GM13977 (cell line): Measurements from ENCODE around the gene RGS16.

Source experiments
- DNase-seq: peaks from one replicate; pipeline ENCODE4 v3.0.0; 2012; ENCODE audit warnings: low spot score
- in situ Hi-C: fragments of 300-500 bp; cut with MboI; formaldehyde crosslinking; loops from one replicate; pipeline ENCODE4 v1.12.0; 2022; ENCODE audit warnings: low sequenced_read_pairs, low pct_unique_long_range_greater_than_20kb, mixed read lengths, inconsistent platforms; ENCODE audit not compliant: unreplicated experiment
- TF ChIP-seq, protein P1 (sequence below): IDR thresholded peaks from 2 replicates; pipeline ENCODE4 v1.5.1; 2012; ENCODE audit warnings: mild to moderate bottlenecking, control low read depth; ENCODE audit not compliant: insufficient read depth; ENCODE audit errors: extremely low read depth, missing control alignments

Gene RGS16

DNA sequence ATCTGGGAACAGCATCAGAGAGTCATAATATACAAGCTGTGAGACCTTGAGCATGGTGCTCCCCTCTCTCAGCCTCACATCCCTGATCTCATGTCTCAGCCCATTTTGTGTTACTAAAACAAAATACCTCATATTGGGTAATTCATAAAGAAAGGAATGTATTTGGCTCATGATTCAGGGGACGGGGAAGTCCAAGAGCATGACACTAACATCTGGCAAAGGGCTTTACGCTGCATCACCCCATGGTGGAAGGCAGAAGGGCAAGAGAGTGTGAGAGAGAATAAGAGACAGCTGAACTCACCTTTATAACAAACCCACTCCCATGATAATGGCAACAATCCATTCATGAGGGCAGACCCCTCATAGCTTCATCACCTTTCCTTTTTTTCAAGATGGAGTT lies 51.7 kb downstream of the RGS16 start:
- in situ Hi-C loops = no loop called here
- DNase-seq = no peak
- TF ChIP-seq, protein P1, sequence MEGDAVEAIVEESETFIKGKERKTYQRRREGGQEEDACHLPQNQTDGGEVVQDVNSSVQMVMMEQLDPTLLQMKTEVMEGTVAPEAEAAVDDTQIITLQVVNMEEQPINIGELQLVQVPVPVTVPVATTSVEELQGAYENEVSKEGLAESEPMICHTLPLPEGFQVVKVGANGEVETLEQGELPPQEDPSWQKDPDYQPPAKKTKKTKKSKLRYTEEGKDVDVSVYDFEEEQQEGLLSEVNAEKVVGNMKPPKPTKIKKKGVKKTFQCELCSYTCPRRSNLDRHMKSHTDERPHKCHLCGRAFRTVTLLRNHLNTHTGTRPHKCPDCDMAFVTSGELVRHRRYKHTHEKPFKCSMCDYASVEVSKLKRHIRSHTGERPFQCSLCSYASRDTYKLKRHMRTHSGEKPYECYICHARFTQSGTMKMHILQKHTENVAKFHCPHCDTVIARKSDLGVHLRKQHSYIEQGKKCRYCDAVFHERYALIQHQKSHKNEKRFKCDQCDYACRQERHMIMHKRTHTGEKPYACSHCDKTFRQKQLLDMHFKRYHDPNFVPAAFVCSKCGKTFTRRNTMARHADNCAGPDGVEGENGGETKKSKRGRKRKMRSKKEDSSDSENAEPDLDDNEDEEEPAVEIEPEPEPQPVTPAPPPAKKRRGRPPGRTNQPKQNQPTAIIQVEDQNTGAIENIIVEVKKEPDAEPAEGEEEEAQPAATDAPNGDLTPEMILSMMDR = no peak

DNA sequence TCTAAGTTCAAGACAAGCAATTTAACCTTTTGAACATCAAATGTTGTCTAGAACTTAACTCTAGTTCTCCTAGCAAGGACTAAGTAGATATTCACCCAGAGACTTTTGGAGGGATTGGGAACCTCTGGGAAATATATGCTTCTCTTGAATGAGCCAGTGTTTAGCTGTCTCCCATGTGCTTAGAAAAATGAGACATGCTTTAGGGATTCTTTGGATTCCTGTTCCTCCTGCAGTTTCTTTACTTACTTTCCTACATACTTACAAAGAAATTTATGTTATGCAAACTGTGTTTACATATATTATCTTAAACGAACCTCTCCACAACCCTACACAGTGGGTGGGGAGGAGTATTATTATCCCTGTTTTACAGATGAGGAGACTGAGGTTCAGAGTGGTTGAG lies 54.4 kb downstream of the RGS16 start:
- in situ Hi-C loops = no loop called here
- TF ChIP-seq, protein P1 = no peak
- no peak for DNase-seq

DNA sequence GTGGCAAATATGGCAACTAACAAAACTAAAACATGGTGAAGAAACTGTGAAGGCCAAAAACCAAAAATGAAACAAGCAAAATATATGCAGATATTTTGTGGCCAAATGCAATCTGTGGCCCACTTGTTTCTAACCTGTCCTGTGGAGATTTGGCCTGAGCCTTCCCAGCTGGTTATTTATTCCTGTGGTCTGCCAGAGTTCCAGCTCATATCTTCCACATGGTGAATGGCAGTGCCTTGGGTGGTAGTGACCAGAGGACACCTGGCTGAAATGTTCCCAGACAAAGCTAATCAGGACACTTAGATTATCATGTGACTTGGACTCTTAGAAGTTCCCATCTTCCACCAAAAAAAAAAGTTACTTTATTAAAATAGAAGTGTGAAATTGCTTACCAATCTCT lies 54.8 kb downstream of the RGS16 start:
- DNase-seq = no peak
- in situ Hi-C loops = no loop called here
- TF ChIP-seq, protein P1 = no peak
